CD4-positive, alpha-beta T cell treated with Interleukin-2 at 100 ng/mL for 4 hours (primary cell): Measurements from ENCODE around the gene CCNY.
A peak's percentile ranks its signal among the peaks of the same experiment; 100 is the strongest.

ENCODE experiments used
- DNase-seq: peaks from one replicate; pipeline ENCODE4 v3.0.0-alpha.2; 2020; ENCODE audit warnings: low spot score

The CCNY gene

DNA sequence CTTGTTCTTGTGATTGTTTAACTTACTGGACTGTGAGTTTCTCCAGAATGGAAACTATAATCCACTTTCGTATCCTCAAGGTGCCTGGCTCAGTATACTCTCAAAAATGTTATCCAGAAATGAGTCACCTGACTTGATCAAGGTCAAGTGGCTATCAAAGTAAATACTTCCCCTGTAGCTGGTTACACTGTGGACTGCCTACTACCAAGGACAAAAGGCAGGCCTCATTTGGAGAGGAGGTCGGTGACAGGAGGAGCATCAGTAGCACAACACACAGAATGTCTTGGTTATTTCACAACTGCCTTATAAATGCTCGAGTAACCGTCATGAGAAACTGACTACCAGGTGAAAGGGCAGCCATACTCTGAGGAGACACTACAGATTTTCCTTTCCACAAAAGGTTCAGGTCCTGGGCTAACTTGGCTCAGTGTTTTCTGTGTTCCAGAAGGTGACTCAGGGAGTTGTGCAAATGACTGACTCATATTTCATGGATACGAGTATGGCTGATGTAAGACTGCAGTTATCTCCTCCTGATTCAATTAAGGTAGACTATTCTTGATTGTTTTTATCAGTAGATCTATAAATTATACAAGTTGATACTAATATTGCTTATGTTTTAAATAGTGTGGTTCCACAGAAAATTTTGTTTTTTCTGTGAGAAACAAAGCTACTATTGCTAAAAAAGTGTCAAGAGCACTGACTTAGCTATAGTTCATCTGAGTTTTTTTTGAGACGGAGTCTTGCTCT lies 4.2 kb upstream of the CCNY start:
- no peak for DNase-seq

DNA sequence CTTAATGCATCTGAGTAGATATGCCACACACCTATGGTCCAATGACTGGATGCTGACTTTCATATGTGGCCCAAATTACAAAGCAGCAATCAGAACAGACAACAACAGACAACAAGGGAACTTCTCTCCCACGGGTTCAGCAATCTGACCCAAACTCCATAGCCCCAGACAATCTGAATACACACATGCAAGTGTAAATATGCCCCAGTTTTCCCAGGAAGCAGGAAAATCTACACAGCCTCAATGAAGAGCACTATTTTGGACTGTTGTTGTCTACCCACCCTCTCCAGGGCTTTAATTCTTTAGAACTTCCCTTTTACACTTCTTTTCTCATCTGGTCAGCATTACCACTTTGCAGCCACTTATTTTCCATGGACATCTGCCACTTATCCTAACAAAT lies 2.0 kb upstream of the CCNY start:
- no peak for DNase-seq

DNA sequence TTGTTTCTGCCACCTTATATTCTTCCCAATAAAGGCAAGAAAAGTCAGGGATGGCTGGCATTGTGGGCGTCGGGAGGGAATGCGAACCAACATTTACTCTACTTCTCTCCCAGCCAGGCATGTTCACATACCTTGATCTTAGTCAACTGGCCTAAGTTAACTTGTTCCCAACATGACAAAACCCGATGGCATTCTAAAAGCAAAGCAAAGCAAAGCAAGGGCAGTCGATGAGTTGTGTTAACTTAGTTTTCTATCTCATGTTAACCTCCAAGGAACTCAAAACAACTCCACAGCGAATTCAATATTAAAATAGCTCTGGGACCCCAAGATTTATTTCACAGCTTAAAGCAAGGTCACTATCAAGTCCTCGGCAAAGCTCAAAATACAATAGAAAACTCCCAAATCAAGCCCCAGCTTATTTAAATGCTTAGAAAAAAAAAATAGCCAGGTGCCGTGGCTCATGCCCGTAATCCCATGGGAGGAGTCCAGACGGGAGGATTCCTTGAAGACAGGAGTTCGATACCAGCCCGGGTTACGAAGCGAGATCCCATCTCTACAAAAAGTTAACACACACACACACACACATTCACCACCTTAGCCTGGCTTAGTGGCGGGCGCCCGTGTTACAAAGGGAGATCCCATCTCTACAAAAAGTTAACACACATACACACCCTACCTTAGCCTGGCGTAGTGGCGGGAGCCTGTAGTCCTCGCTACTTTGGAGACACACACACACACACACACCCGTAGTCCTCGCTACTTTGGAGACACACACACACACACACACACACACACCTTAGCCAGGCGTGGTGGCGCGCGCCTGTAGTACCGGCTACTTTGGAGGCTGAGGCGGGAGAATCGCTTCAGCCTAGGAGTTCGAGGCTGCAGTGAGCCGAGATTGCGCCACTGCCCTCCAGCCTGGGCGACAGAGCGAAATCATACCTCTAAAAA lies 901 bp upstream of the CCNY start:
- no peak for DNase-seq

DNA sequence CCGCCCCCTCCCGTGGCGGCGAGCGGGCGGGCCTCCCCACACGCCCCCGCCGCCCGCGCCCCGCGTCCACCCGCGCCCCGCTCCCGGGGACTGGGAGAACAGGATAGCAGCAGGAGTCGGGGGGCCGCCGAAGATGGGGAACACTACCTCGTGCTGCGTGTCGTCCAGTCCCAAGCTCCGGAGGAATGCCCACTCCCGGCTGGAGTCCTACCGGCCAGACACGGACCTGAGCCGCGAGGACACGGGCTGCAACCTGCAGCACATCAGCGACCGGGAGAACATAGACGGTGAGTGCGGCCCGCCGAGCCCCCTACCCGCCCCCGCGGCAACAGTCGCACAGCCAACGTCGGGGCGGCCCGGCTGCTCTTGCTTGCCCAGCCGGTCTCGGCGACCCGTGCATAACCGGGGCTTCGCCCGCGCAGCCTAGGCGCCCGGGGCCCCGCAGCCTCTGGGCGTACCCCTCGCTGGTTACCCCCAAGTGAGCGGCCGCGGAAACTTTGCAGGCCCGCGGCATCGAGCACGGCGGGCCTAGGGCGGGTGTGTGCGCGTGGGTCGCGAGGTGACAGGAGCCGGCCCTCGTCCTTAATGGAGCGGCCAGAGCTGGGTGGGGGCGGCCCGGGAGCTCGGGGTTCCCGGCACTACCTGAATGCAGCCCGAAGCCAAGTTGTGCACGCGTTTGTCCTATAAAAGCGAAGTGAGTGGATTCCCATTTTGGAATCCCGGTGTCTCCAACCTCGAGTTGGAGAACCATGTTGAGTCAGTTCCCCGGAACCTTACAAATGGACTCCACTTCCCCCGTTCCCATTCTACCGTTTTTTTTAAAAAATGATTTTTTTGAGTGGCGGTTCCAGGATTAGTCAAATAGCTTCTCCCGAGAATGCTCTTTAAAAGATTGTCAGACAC lies 863 bp downstream of the CCNY start:
- DNase-seq = no peak

DNA sequence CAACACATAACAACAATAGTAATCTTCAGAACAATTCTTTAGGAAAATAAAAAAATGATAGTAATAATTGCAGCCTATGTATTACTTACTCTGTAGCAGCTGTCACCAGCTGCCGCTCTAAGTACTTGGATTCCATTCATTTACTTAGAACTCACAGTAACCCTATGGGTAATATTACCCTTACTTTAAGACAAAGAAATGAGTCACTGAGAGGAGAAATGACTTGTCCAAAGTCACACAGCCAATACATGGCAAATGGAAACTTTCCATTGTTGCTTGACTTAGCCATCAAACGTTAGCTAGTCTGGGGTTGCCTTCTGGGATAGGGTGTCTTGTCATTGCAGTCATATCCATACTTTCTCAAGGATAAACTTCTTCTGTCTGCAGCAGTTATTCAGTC lies 3.6 kb downstream of the CCNY start:
- DNase-seq = no peak

DNA sequence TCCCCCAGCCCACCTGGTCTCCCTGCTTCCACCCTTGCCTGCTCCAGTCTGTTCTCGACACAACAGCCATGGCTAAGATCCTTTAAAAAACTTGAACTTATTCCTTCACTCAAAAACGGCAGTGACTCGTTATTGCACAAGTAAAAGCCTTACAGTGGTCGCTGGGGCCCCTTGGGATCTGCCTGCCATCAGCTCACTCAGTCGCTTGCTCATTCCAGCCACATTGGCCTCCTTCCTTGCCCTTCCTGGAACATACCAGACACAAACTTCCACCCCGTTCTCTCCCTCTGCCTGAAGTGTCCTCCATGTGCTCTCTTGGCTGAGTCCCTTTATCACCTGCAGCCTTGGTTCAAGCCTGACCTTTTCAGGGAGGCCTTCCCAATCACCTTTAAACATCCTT lies 4.7 kb downstream of the CCNY start:
- no peak for DNase-seq

DNA sequence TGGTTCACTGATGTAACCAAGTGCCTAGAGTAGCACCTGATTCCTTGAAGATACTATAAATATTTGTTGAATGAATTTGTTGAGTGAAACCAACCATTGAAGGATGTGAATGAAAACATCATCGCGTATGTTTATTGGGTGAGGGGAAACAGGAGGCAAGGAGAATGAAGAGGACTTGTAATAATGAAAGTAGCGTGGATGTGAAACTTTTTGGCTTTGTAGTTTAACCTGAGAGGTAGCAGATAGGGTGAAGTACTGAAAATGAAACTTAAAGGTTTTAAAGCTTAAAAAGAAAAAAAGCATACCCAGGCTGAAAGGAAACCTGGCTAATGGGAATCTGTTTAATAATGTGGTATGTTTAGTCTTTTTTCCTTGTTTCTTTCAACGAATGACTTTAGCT lies 5.2 kb downstream of the CCNY start:
- peak; percentile 35 for DNase-seq

DNA sequence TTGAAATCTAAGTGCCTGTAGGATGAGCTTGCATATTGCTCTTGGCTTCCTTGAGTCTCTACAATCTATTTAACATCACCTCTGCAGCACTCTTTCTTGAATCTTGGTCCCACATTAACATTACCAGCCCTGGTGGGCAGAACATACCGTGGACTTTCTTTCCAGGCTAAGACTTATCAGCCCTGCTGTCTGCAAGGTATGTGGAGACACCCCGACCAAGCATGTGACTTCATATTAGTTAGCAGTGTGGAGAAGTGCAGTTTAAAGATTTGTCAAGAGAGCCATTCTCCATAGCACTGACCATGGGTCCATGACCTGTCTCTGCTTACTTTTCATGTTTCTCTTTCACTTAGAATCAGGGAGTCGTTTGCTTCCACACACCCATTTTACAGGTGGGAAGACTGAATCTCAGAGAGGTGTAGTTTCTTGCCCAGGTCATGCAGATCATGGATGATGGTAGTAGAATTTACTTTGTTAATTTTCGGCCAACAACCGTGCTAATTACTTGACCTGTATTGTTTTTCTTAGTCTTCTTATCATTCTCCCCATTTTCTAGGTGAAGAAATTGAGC lies 6.0 kb downstream of the CCNY start:
- no peak for DNase-seq

DNA sequence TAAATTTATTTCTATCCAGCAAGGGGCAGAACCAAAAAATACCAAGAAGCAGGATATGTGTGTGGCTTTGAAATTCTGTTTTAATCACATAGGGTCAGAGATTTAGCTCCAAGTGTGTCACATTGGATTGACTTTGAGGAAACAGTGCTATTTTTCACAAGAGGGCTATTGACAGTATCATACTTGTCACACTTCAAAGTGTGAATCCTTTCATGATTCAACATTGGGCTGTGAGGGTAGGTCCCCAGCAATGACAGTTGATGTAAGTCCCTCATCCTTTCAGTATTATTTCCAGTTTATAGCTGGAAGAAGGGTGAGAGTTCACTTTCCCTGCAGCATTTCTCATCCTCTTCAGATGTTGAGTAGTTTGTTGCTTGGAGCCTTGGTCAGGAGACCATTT lies 7.4 kb downstream of the CCNY start:
- no peak for DNase-seq

DNA sequence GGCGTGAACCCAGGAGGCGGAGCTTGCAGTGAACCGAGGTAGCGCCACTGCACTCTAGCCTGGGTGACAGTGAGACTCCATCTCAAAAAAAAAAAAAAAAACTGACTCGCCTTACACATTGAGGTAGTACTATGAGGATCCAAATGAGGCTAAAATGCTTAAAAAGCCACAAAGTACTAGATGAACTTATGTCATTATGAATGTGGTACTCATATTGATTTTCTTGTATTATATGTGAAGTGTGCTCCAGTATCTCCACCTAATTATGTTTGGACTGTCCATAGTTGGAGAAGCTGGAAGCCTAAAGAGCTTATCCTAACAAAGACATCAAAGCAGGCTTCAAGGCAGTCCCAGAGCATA lies 9.1 kb downstream of the CCNY start:
- no peak for DNase-seq

DNA sequence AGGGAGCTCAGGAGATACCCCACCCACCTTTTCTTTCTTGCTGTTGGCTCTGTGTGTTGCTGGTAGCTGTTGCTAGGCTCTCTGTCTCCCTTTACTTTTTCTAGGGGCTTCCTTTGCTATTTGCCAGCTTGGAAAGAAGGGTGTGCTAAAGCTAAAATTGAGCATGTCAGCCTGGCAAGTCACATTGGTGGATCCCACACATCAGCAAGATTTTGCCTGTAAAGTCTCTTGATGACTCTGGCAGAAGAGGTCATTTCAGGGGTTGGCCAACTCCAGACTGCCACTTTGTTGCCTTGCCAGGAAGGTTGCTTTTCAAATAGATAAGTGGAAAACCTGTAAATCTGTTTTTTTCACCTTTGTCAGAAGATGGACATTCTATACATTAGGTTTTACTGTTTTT lies 9.9 kb downstream of the CCNY start:
- no peak for DNase-seq

DNA sequence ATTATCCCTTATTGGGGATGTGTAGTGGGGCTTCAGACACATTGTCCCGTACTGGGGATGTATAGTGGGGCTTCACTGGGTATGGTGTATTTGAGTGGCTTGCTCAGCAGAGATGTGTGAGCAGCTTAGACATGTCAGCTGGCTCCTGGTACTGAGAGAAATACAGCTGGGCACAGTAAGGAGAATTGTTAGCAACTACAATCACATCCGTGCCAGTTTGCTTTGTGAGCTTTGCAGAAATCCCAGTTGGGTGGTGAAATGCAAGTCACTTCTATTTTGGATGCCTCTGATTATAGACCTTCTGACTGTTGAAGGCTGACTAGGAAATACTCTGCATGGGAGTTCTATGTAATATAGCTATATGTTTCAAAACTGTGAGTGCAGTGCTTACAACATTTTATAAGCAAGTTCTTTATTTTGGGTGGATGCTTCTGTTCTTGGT lies 10.8 kb downstream of the CCNY start:
- no peak for DNase-seq

DNA sequence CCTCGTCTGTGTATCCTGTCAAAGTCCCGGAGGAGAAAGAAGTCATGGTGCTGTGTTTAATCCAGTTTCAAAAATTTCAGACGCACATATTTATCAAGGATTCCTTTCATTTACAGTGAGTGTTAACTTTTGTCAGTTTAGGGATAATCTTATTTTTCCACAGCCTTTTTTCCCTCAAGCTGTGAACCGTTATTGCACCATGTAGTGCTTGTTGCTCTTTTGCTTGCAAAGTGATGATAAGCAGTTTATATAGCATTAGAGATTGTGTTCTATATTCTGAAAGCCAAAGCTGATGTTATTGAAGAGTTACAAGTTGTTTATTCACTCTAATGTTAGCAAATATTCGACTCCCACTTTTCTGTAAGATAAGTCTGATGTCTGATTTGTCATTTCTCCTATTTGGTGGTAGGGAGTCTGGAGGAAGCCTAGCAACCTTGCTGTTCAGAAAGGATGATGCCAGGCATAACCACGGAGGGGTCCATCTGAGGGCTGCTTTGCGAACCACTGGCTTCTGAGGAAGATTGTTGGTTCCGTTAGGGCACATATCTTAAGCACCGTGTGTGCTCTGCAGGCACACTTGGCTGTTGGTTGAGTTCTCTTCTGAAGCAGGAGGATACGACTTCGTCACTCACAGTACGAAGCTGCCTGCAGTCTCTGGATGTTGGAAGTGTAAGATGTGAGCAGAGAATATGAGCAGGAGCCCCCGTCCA lies 11.7 kb downstream of the CCNY start:
- no peak for DNase-seq

DNA sequence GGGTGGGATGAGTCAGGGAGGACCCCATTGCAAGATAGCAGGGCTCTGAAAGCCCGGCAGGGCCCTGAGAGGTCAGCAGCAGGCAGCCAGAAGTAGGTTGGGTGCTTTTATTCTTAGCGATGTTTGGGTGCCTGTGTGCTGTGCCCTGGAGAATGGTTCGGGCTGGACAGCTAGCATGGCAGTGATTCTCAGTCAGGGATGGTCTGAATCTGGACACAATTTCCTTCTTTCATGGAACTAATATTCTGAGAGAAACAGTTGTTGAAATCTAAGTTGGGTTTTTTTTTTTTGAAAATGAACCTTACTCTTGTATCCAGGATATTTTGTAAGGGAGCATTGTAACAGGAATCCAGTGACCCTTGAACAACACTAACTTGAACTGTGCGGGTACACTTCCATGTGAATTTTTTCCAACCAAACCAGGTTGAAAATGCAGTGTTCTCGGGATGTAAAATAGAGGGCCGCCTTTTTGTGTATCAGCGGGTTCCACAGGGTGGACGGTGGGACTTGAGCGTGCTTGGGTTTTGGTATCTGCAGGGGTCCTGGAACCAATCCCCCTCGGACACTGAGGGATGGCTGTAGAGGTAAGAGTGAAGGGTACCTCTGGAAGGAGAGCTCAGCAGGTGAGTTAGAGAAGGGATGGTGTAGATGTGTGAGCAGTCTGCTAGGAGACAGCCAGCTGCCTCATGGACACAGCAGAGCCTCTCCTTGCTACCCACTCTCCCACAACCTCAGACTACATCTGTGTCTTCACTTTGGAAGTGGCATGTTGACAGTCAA lies 12.5 kb downstream of the CCNY start:
- DNase-seq = no peak

DNA sequence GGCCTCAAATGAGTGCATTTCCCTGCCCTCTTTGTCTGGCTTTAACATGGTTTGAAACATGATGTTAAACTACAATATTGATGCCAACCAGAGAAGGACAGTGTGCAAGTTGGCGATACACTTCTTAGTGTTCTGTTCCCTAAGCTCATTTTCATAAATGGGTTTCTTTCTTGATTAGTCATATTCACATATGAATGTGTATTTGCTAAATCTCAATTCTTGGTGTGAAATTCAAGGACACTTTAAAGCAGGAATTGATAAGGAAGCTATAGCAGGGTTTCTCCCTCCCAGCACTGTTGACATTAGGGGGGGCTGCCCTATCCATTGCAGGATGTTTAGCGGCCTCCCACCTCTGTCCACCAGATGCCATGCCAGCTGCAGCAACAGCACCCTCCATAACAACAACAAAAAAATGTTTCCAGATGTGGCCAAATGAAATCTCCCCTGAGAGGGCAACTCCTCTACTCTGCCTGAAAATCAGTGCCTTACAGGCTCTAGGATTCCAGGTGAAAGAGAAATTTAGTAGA lies 13.1 kb downstream of the CCNY start:
- DNase-seq = no peak

DNA sequence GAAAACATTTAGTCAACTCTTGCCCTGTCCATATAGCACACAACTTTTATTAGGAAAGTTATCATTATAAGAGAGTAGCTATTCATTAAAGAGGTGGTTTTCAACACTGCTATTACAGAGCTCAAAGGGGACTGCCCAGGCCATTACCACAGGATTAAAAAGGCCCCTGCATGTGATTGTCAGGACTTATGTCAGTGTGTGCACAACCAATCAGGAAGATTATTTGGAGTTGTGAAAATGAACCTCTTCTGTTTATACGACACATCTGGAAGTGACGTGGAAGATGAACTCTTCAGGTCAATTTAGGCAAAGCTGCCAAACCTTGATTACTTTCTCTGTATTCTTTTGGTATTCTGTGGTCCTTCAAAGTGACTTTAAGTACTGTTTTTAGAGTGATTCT lies 14.7 kb downstream of the CCNY start:
- DNase-seq = no peak

DNA sequence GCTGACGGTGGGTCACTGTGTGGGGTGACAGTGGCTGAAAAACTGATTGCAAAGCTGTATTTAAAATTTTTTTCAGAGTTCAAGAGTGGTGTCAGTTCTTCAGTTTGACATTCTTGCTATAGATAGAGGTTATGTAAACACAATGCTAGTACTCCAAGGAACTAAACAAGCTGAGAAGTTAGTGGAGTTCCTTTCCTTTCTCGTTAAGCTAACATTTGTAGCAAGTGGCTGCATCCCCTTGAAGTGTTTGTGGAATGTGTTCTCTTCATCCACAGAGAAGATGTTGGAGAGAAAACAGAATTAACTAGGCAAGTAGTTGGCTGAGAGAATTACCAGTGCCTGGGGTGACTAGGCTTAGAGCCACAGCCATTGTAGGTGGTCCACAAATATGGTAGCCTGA lies 15.8 kb downstream of the CCNY start:
- no peak for DNase-seq

DNA sequence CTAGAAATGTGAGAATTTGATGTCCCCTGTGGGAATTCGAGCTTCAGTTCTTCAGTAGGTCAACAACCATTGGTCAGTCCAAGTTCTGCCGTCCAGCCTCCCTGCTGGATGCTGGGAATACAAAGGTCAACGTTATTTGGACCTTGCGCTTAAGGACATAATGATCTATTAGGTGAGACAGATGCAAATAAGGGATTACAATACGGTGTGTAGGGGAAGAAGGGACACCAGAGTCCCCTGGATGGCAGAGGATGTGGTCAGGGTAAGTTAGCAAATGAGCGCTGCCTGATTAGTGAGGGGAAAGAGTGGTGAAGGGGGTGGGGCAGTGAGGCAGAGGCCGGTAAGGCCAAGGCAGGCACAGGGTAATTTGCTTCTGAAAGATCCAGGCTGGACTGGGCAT lies 16.2 kb downstream of the CCNY start:
- DNase-seq = no peak

DNA sequence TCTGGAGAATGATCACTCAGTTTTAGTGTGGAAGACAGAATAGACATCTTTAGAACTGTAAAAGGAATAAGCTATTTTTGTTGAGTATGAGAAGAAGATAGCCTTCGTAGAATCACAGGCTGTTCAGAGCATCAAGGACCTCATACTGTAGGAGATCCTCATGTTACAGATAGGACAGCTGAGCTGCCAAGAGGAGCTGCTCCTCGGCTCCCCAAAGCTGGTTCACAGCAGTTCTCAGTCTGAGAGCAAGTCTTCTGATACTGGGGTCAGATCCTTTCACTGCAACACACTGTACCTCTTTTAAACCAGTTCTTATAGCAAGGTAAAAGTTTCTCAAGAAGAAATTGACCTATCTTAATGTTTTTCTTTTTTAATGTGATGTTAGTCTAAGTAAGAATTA lies 17.1 kb downstream of the CCNY start:
- no peak for DNase-seq

DNA sequence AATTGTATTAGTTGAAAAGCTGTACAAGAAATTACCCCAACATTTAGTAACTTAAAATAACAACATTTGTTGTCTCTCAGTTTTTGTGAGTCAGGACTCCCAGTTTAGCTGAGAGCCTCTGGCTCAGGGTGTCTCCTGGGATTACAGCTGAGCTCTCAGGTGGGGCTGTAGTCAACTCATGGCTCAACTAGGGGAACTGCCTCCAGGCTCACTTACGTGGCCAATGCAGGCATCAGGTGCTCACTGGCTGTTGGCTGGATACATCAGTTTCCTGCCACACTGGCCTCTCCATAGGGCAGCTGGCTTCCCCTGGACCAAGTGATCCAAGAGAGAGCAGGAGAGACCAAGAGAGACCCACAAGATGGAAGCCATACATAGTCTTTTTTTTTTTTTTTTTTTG lies 17.5 kb downstream of the CCNY start:
- DNase-seq = no peak
